Measurements from ENCODE around the gene JAK1.

DNA sequence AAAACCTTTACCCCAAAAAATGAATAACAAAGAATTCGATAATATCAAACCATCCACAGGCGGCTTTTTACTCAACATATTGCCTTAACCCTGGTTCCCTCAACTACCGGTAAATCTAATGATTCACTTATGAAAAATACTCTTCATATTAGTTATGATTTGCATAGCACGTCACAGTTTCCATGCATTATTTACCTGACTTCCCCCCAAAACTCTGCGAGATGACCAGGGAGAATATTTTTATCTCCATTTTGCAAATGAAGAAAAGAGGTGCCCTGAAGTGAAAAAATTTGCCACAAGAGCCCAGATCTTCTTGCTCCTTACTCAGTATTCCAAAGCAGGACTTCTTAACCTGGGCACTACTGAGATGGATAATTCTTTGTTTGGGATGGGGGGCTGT is 2.9 kb downstream of the JAK1 start:
- TF ChIP-seq POLR2A (IDR thresholded peaks at IDR 0.05) (no peak), POLR2AphosphoS5 (IDR thresholded peaks at IDR 0.05) (no peak)
- TF ChIP-seq, protein P1, sequence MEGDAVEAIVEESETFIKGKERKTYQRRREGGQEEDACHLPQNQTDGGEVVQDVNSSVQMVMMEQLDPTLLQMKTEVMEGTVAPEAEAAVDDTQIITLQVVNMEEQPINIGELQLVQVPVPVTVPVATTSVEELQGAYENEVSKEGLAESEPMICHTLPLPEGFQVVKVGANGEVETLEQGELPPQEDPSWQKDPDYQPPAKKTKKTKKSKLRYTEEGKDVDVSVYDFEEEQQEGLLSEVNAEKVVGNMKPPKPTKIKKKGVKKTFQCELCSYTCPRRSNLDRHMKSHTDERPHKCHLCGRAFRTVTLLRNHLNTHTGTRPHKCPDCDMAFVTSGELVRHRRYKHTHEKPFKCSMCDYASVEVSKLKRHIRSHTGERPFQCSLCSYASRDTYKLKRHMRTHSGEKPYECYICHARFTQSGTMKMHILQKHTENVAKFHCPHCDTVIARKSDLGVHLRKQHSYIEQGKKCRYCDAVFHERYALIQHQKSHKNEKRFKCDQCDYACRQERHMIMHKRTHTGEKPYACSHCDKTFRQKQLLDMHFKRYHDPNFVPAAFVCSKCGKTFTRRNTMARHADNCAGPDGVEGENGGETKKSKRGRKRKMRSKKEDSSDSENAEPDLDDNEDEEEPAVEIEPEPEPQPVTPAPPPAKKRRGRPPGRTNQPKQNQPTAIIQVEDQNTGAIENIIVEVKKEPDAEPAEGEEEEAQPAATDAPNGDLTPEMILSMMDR (IDR thresholded peaks at IDR 0.05) = no peak

All from breast epithelium (tissue), 3 donors.